Measurements from ENCODE around the gene FNDC3A. TPM values are rescaled to one million over a fixed set of nuclear protein-coding genes. Genes with fewer than 3 reads are reported as not detected.
"Not testable (repeated sequence)": the region's sequence is repeated elsewhere in the genome, so short reads cannot be mapped to it uniquely, and the experiment has no call there.

The FNDC3A gene
- total RNA-seq, 1 donor, result 122 TPM

- TF ChIP-seq CTCF (IDR thresholded peaks at IDR 0.05; ENCODE audit: insufficient read depth, low read depth, low read length), result no peak
- H3K4me3 ChIP-seq (ENCODE audit: low read depth, low read length), result no peak overlapping the region
- DNase-seq (ENCODE audit: low read depth), result no peak
These were observed 85.1 kb downstream of the FNDC3A start for GRCh38 chr13:49060678-49061387.

GRCh38 chr13:49061388-49061752 lies 85.7 kb downstream of the FNDC3A start:
- H3K4me3 ChIP-seq (ENCODE audit: low read depth, low read length); DNase-seq (ENCODE audit: low read depth): not testable (repeated sequence)

- DNase-seq (ENCODE audit: low read depth), result peak; percentile 19
- no peak for TF ChIP-seq CTCF (IDR thresholded peaks at IDR 0.05; ENCODE audit: insufficient read depth, low read depth, low read length)
- H3K4me3 ChIP-seq (ENCODE audit: low read depth, low read length), result no peak overlapping the region
These were observed 86.7 kb downstream of the FNDC3A start for GRCh38 chr13:49062297-49062896.

- DNase-seq (ENCODE audit: low read depth), result no peak
- no peak overlapping the region for H3K4me3 ChIP-seq (ENCODE audit: low read depth, low read length)
- no peak for TF ChIP-seq CTCF (IDR thresholded peaks at IDR 0.05; ENCODE audit: insufficient read depth, low read depth, low read length)
These were observed 87.3 kb downstream of the FNDC3A start for GRCh38 chr13:49063011-49063410.

- TF ChIP-seq CTCF (IDR thresholded peaks at IDR 0.05; ENCODE audit: insufficient read depth, low read depth, low read length), result no peak
- DNase-seq (ENCODE audit: low read depth), result no peak
- H3K4me3 ChIP-seq (ENCODE audit: low read depth, low read length), result no peak overlapping the region
These were observed 87.8 kb downstream of the FNDC3A start for GRCh38 chr13:49063497-49063896.

GRCh38 chr13:49064476-49064875 lies 88.8 kb downstream of the FNDC3A start:
- no peak overlapping the region for H3K4me3 ChIP-seq (ENCODE audit: low read depth, low read length)
- no peak for DNase-seq (ENCODE audit: low read depth)
- TF ChIP-seq CTCF (IDR thresholded peaks at IDR 0.05; ENCODE audit: insufficient read depth, low read depth, low read length), result no peak

GRCh38 chr13:49066856-49067255 lies 91.1 kb downstream of the FNDC3A start:
- no peak for DNase-seq (ENCODE audit: low read depth)
- no peak for TF ChIP-seq CTCF (IDR thresholded peaks at IDR 0.05; ENCODE audit: insufficient read depth, low read depth, low read length)
- H3K4me3 ChIP-seq (ENCODE audit: low read depth, low read length), result no peak overlapping the region

- not testable (repeated sequence) for DNase-seq (ENCODE audit: low read depth); H3K4me3 ChIP-seq (ENCODE audit: low read depth, low read length)
These were observed 92.8 kb downstream of the FNDC3A start for GRCh38 chr13:49068498-49068897.

- not testable (repeated sequence) for DNase-seq (ENCODE audit: low read depth); H3K4me3 ChIP-seq (ENCODE audit: low read depth, low read length)
These were observed 94.3 kb downstream of the FNDC3A start for GRCh38 chr13:49070021-49070420.

Measured in fibroblast of villous mesenchyme (primary cell).